GM21619 (cell line): Measurements from ENCODE around the gene STRBP.

Experiments
- ATAC-seq: cut with Tn5 transposase; IDR thresholded peaks from one replicate; pipeline ENCODE4 v1.9.1; 2021; ENCODE audit not compliant: unreplicated experiment

STRBP gene

GRCh38 chr9:123072407-123072995, 195.9 kb downstream of the STRBP start:
- ATAC-seq, result no peak
